B cell (primary cell): ENCODE results near the gene FAM20C.

ENCODE experiments used
- CTCF ChIP-seq: fragments of 200-600 bp; IDR thresholded peaks from one replicate; pipeline ENCODE4 v1.8.0; 2022; ENCODE audit warnings: antibody characterized with exemption, mild to moderate bottlenecking
- EZH2 ChIP-seq: IDR thresholded peaks from 2 replicates; pipeline ENCODE4 v1.6.1; 2012; ENCODE audit warnings: borderline replicate concordance, low read depth, mild to moderate bottlenecking, moderate library complexity, low read length; ENCODE audit not compliant: insufficient read depth, poor library complexity, severe bottlenecking

- TF ChIP-seq CTCF, result no peak
- TF ChIP-seq EZH2, result no peak
Measured at GRCh38 chr7:249989-250388, 57.6 kb downstream of the FAM20C start.
